Activated naive CD4-positive, alpha-beta T cell treated with anti-CD3 and anti-CD28 coated beads, Interleukin-2, amount 50 U/mL, for 24 hours (primary cell): ENCODE measurements around the gene PABPC5.

Experiments
- H3K27ac Mint-ChIP-seq: one replicate; pipeline ENCODE4 v1.8.0; 2021; ENCODE audit warnings: mild to moderate bottlenecking, mixed read lengths
- H3K27me3 Mint-ChIP-seq: one replicate; pipeline ENCODE4 v1.8.0; 2021; ENCODE audit warnings: mixed read lengths
- H3K36me3 Mint-ChIP-seq: one replicate; pipeline ENCODE4 v1.8.0; 2021; ENCODE audit warnings: mixed read lengths
- H3K4me1 Mint-ChIP-seq: one replicate; pipeline ENCODE4 v1.8.0; 2021; ENCODE audit warnings: mixed read lengths
- H3K4me3 Mint-ChIP-seq: one replicate; pipeline ENCODE4 v1.8.0; 2021; ENCODE audit warnings: mild to moderate bottlenecking, mixed read lengths
- H3K9me3 Mint-ChIP-seq: one replicate; pipeline ENCODE4 v1.8.0; 2021; ENCODE audit warnings: mixed read lengths

Gene PABPC5

GRCh38 chrX:91434351-91435168 is at the start of gene PABPC5:
Gene PABPC5, plus strand, starts transcription at chrX:91434839. Its CDS starts 739 bp downstream, at chrX:91435578.
- Mint-ChIP-seq H3K36me3 (no peaks in the 10 kb centered on the region), H3K27me3 (peaks cover 4% of the 10 kb centered on the region), H3K9me3 (no peaks in the 10 kb centered on the region), H3K4me1 (no peaks in the 10 kb centered on the region), H3K4me3 (peak within 1 kb of the TSS; percentile 4), H3K27ac (no peak within 1 kb of the TSS)

- Mint-ChIP-seq H3K27me3 (no peaks in the 10 kb centered on the region), H3K36me3 (no peaks in the 10 kb centered on the region), H3K9me3 (no peaks in the 10 kb centered on the region), H3K4me1 (no peaks in the 10 kb centered on the region), H3K27ac (no peak overlapping the region), H3K4me3 (no peak overlapping the region)
Measured at GRCh38 chrX:91389026-91389425, 45.6 kb upstream of the PABPC5 start.

- H3K4me1 Mint-ChIP-seq = no peaks in the 10 kb centered on the region
- H3K27me3 Mint-ChIP-seq = no peaks in the 10 kb centered on the region
- H3K36me3 Mint-ChIP-seq = no peaks in the 10 kb centered on the region
- H3K27ac Mint-ChIP-seq = no peak overlapping the region
- H3K4me3 Mint-ChIP-seq = no peak overlapping the region
- H3K9me3 Mint-ChIP-seq = peaks cover 7% of the 10 kb centered on the region
Measured at GRCh38 chrX:91414713-91415112, 19.9 kb upstream of the PABPC5 start.

GRCh38 chrX:91435395-91435794 is 756 bp downstream of the PABPC5 start:
- Mint-ChIP-seq H3K4me1 (no peaks in the 10 kb centered on the region), H3K9me3 (no peaks in the 10 kb centered on the region), H3K4me3 (no peak overlapping the region), H3K27me3 (peaks cover 4% of the 10 kb centered on the region), H3K36me3 (no peaks in the 10 kb centered on the region), H3K27ac (no peak overlapping the region)
